ENCODE measurements around the gene SMG7. TPM values are rescaled to one million over a fixed set of nuclear protein-coding genes. Genes with fewer than 3 reads are reported as not detected.

The SMG7 gene, protein sequence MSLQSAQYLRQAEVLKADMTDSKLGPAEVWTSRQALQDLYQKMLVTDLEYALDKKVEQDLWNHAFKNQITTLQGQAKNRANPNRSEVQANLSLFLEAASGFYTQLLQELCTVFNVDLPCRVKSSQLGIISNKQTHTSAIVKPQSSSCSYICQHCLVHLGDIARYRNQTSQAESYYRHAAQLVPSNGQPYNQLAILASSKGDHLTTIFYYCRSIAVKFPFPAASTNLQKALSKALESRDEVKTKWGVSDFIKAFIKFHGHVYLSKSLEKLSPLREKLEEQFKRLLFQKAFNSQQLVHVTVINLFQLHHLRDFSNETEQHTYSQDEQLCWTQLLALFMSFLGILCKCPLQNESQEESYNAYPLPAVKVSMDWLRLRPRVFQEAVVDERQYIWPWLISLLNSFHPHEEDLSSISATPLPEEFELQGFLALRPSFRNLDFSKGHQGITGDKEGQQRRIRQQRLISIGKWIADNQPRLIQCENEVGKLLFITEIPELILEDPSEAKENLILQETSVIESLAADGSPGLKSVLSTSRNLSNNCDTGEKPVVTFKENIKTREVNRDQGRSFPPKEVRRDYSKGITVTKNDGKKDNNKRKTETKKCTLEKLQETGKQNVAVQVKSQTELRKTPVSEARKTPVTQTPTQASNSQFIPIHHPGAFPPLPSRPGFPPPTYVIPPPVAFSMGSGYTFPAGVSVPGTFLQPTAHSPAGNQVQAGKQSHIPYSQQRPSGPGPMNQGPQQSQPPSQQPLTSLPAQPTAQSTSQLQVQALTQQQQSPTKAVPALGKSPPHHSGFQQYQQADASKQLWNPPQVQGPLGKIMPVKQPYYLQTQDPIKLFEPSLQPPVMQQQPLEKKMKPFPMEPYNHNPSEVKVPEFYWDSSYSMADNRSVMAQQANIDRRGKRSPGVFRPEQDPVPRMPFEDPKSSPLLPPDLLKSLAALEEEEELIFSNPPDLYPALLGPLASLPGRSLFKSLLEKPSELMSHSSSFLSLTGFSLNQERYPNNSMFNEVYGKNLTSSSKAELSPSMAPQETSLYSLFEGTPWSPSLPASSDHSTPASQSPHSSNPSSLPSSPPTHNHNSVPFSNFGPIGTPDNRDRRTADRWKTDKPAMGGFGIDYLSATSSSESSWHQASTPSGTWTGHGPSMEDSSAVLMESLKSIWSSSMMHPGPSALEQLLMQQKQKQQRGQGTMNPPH
- 65.2 TPM for total RNA-seq (2021; ENCODE audit: unreplicated experiment)
- 23.9 TPM for polyA plus RNA-seq (2012; ENCODE audit: insufficient read length)
- Bru-seq, nascent RNA, result percentile 91 among the genes with signal in this experiment
- BruChase-seq, experiment 1, labeled RNA remaining after a 2-hour chase, result percentile 86 among the genes with signal in this experiment
- percentile 87 among the genes with signal in this experiment for BruChase-seq, experiment 2, labeled RNA remaining after a 6-hour chase
- long read RNA-seq, partial matches to known transcripts, result 25 of 29 reads
- long read RNA-seq, other reads (novel, unspliced or antisense), result 4 of 29 reads

DNA sequence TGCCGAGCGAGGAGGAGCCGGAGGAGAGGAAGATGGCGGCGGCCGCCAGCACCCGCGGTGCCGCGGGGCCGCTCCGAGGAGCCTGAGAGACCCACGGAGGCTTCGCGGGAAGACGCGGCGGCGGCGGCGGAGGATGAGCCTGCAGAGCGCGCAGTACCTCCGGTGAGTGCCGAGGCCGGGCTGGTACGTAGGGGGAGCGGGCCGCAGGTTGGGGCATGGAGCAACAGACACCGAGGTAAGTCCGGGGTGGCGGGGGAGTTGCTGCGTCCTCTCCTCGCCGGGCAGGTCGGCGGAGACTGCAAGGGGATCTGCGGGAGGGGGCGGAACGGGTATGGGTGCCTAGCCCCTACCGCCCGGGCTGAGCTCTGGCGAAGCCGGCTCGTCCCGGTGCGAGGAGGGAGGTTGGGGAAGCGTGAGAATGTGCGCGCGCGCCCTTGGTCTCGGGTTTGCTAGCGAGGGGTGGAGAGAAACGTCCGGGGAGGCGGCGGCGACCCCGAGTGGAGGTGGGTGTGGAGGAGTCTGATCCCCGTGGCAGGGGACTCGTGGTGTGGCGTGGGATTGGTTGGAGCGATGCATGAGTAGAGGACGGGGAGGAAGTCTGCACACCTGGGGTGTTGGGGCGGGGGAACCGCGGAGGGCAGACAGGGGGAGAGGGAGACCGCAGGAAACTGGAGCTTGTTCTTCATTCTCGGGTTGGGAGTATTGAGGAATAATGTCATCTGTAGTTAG is at the start of gene SMG7:
TSS of gene SMG7 (plus strand) at position 12 of the 729 bp plus-strand sequence. CDS start at position 134, 122 bp downstream.
- ATAC-seq, result peak; percentile 5
- in situ Hi-C loops (cut with HindIII; ENCODE audit: low pct_unique_long_range_greater_than_20kb, low sequenced_read_pairs) (no loop called here), intact Hi-C loops (cut with micrococcal nuclease; ENCODE audit: unreplicated experiment) (loop anchor here (5.0 kb wide), 1 partner anchor 150 kb away; no protein-coding TSS in a partner anchor)
- Histone ChIP-seq H3K4me1 (ENCODE audit: control insufficient read depth, insufficient read depth, low read length) (peaks cover 5% of the 10 kb centered on the region), H3K9me3 (ENCODE audit: control insufficient read depth, insufficient read depth, low read depth, low read length) (no peaks in the 10 kb centered on the region), H3K27ac (ENCODE audit: low read length) (peak within 1 kb of the TSS; percentile 94), H3K36me3 (ENCODE audit: control insufficient read depth, insufficient read depth, low read length) (no peaks in the 10 kb centered on the region; the same call in 1 of the 2 replicates), H3K27me3 (ENCODE audit: control insufficient read depth, insufficient read depth, low read length) (no peaks in the 10 kb centered on the region), H3K4me3 (ENCODE audit: low read depth in 2 of 2, low read length in 2 of 2) (peak within 1 kb of the TSS; percentile 80 to 95)
- BruUV-seq (replicated peaks), result no TSS peak
- CTCF ChIA-PET, result interaction anchor here (0.6 kb wide), 1 partner anchor 212 kb away, joined by 3 read pairs; no protein-coding TSS in a partner anchor
- POLR2A ChIA-PET, result interaction anchor here (0.7 kb wide), 1 partner anchor 1391 kb away, joined by 3 read pairs; no protein-coding TSS in a partner anchor
- TF ChIP-seq, protein P1, sequence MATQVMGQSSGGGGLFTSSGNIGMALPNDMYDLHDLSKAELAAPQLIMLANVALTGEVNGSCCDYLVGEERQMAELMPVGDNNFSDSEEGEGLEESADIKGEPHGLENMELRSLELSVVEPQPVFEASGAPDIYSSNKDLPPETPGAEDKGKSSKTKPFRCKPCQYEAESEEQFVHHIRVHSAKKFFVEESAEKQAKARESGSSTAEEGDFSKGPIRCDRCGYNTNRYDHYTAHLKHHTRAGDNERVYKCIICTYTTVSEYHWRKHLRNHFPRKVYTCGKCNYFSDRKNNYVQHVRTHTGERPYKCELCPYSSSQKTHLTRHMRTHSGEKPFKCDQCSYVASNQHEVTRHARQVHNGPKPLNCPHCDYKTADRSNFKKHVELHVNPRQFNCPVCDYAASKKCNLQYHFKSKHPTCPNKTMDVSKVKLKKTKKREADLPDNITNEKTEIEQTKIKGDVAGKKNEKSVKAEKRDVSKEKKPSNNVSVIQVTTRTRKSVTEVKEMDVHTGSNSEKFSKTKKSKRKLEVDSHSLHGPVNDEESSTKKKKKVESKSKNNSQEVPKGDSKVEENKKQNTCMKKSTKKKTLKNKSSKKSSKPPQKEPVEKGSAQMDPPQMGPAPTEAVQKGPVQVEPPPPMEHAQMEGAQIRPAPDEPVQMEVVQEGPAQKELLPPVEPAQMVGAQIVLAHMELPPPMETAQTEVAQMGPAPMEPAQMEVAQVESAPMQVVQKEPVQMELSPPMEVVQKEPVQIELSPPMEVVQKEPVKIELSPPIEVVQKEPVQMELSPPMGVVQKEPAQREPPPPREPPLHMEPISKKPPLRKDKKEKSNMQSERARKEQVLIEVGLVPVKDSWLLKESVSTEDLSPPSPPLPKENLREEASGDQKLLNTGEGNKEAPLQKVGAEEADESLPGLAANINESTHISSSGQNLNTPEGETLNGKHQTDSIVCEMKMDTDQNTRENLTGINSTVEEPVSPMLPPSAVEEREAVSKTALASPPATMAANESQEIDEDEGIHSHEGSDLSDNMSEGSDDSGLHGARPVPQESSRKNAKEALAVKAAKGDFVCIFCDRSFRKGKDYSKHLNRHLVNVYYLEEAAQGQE (IDR thresholded peaks at IDR 0.05; ENCODE audit: insufficient read depth in 1 of 2, low read depth in 2 of 2, low read length in 1 of 2), result no peak
- 0 out of 2 replicates have a peak, but pooled peaks have one; percentile 48 for TF ChIP-seq SIN3A (IDR thresholded peaks at IDR 0.05; ENCODE audit: borderline replicate concordance, insufficient read depth, low read depth, low read length)
- no peak for DNase-seq (ENCODE audit: low read depth, low spot score)

DNA sequence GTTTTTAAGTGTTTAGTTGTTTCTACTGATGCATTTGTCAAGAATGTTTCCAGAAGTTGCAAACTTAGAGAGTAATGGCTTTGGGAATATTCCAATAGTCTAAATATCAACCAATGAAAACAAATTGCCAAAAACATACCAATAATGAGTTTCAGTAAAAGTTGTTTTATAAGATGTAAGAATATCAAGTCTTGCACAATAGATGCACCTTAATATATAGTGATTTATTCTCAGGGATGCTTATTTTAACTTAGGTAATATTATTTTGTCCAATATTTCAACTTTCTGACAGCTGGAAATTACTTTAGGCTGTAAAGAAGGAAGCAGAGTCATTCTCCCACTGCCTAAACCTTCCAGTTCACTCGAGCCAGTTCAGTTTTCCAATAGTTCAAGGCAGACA is 48.8 kb upstream of the SMG7 start:
- intact Hi-C loops (cut with micrococcal nuclease; ENCODE audit: unreplicated experiment) (no loop called here), in situ Hi-C loops (cut with HindIII; ENCODE audit: low pct_unique_long_range_greater_than_20kb, low sequenced_read_pairs) (no loop called here)
- POLR2A ChIA-PET, result no interaction called here
- no peaks in the 10 kb centered on the region for H3K36me3 ChIP-seq (ENCODE audit: control insufficient read depth, insufficient read depth, low read length)
- H3K4me1 ChIP-seq (ENCODE audit: control insufficient read depth, insufficient read depth, low read length), result 0 out of 2 replicates have a peak, but pooled peaks cover 2% of the 10 kb centered on the region
- BruUV-seq (replicated peaks), result no TSS peak
- H3K27ac ChIP-seq (ENCODE audit: low read length), result no peak overlapping the region
- H3K4me3 ChIP-seq (ENCODE audit: low read depth in 2 of 2, low read length in 2 of 2), result no peak overlapping the region
- ATAC-seq (no peak), DNase-seq (ENCODE audit: low read depth, low spot score) (no peak)
- H3K9me3 ChIP-seq (ENCODE audit: control insufficient read depth, insufficient read depth, low read depth, low read length), result no peaks in the 10 kb centered on the region
- CTCF ChIA-PET, result no interaction called here
- TF ChIP-seq SIN3A (IDR thresholded peaks at IDR 0.05; ENCODE audit: borderline replicate concordance, insufficient read depth, low read depth, low read length) (no peak), POLR2AphosphoS5 (IDR thresholded peaks at IDR 0.05; ENCODE audit: low read depth, low read length) (no peak), TCF7L2 (IDR thresholded peaks at IDR 0.05; ENCODE audit: low read depth, low read length) (no peak)
- TF ChIP-seq, protein P2, sequence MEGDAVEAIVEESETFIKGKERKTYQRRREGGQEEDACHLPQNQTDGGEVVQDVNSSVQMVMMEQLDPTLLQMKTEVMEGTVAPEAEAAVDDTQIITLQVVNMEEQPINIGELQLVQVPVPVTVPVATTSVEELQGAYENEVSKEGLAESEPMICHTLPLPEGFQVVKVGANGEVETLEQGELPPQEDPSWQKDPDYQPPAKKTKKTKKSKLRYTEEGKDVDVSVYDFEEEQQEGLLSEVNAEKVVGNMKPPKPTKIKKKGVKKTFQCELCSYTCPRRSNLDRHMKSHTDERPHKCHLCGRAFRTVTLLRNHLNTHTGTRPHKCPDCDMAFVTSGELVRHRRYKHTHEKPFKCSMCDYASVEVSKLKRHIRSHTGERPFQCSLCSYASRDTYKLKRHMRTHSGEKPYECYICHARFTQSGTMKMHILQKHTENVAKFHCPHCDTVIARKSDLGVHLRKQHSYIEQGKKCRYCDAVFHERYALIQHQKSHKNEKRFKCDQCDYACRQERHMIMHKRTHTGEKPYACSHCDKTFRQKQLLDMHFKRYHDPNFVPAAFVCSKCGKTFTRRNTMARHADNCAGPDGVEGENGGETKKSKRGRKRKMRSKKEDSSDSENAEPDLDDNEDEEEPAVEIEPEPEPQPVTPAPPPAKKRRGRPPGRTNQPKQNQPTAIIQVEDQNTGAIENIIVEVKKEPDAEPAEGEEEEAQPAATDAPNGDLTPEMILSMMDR (IDR thresholded peaks at IDR 0.05), result no peak
- TF ChIP-seq, protein P1 (IDR thresholded peaks at IDR 0.05; ENCODE audit: insufficient read depth in 1 of 2, low read depth in 2 of 2, low read length in 1 of 2), result no peak
- H3K27me3 ChIP-seq (ENCODE audit: control insufficient read depth, insufficient read depth, low read length), result peaks cover 13% of the 10 kb centered on the region
